GM18517 (cell line): Measurements from ENCODE around the gene SVEP1.
"Not testable (repeated sequence)": the region's sequence is repeated elsewhere in the genome, so short reads cannot be mapped to it uniquely, and the experiment has no call there.

ENCODE experiments used
- ATAC-seq: cut with Tn5 transposase; IDR thresholded peaks from one replicate; pipeline ENCODE4 v1.9.1; 2021; ENCODE audit warnings: mild to moderate bottlenecking, moderate library complexity; ENCODE audit not compliant: unreplicated experiment

Gene SVEP1

GRCh38 chr9:110579862-110580219, 300 bp upstream of the SVEP1 start:
- ATAC-seq, result no peak

- no peak for ATAC-seq
Measured at GRCh38 chr9:110578575-110579033, 937 bp downstream of the SVEP1 start.

GRCh38 chr9:110575945-110576344, 3.6 kb downstream of the SVEP1 start:
- ATAC-seq, result no peak

GRCh38 chr9:110575169-110575568, 4.4 kb downstream of the SVEP1 start:
- ATAC-seq, result no peak

- no peak for ATAC-seq
Measured at GRCh38 chr9:110573305-110573704, 6.2 kb downstream of the SVEP1 start.

- ATAC-seq, result no peak
Measured at GRCh38 chr9:110571801-110572483, 7.6 kb downstream of the SVEP1 start.

- ATAC-seq, result no peak
Measured at GRCh38 chr9:110566156-110566555, 13.4 kb downstream of the SVEP1 start.

GRCh38 chr9:110561826-110562225, 17.7 kb downstream of the SVEP1 start:
- no peak for ATAC-seq

- no peak for ATAC-seq
Measured at GRCh38 chr9:110559869-110560268, 19.7 kb downstream of the SVEP1 start.

- ATAC-seq, result no peak
Measured at GRCh38 chr9:110555551-110556331, 23.8 kb downstream of the SVEP1 start.

- no peak for ATAC-seq
Measured at GRCh38 chr9:110546411-110546871, 33.1 kb downstream of the SVEP1 start.

GRCh38 chr9:110545705-110546104, 33.8 kb downstream of the SVEP1 start:
- no peak for ATAC-seq

GRCh38 chr9:110543631-110544051, 35.9 kb downstream of the SVEP1 start:
- ATAC-seq, result no peak

- no peak for ATAC-seq
Measured at GRCh38 chr9:110541950-110542349, 37.6 kb downstream of the SVEP1 start.

GRCh38 chr9:110538647-110539041, 40.9 kb downstream of the SVEP1 start:
- no peak for ATAC-seq

GRCh38 chr9:110537841-110538646, 41.5 kb downstream of the SVEP1 start:
- no peak for ATAC-seq

GRCh38 chr9:110536822-110537221, 42.7 kb downstream of the SVEP1 start:
- no peak for ATAC-seq

- ATAC-seq, result not testable (repeated sequence)
Measured at GRCh38 chr9:110534162-110534561, 45.4 kb downstream of the SVEP1 start.

- ATAC-seq, result no peak
Measured at GRCh38 chr9:110532908-110533665, 46.5 kb downstream of the SVEP1 start.

- ATAC-seq, result no peak
Measured at GRCh38 chr9:110531776-110532175, 47.8 kb downstream of the SVEP1 start.

GRCh38 chr9:110531241-110531640, 48.3 kb downstream of the SVEP1 start:
- ATAC-seq, result not testable (repeated sequence)
